HEK293 (cell line): ENCODE data around the gene FAM237A.

Source experiments
- CTCF ChIA-PET: fragments of 350-600 bp; formaldehyde crosslinking; extraction: SDS; loops from one replicate; lab custom pipeline; 2021; ENCODE audit warnings: antibody characterized with exemption; lab: Yijun Ruan, JAX
- POLR2A ChIA-PET: fragments of 300-600 bp; formaldehyde crosslinking; extraction: SDS; loops from one replicate; lab custom pipeline; 2020; ENCODE audit warnings: antibody characterized with exemption, inconsistent platforms; lab: Yijun Ruan, JAX
- H3K27ac ChIP-seq: fragments of 200-500 bp; sonication (Bioruptor generic); 2 replicates; pipeline ENCODE4 v1.5.1; 2014; ENCODE audit warnings: low read depth, low read length, control low read depth, inconsistent platforms; ENCODE audit errors: extremely low read depth
- H3K36me3 ChIP-seq, 2 experiments: fragments of 200-500 bp in 1 of 2; sonication (Bioruptor generic) in 1 of 2; 1 replicate in 1 of 2; 2 replicates in 1 of 2; pipeline ENCODE4 v1.5.1; 2014 to 2017; ENCODE audit warnings: inconsistent platforms in 2 of 2, low read length in 2 of 2; ENCODE audit not compliant: control insufficient read depth in 2 of 2, insufficient read depth in 1 of 2
- H3K4me1 ChIP-seq: fragments of 200-500 bp; sonication (Bioruptor generic); 2 replicates; pipeline ENCODE4 v1.5.1; 2014; ENCODE audit warnings: mild to moderate bottlenecking, low read length, inconsistent platforms; ENCODE audit not compliant: control insufficient read depth, insufficient read depth
- H3K4me3 ChIP-seq: 2 replicates; pipeline ENCODE4 v1.5.1; 2011; ENCODE audit warnings: low read depth, mild to moderate bottlenecking, control low read depth, low read length, moderate library complexity
- H3K9me3 ChIP-seq: fragments of 200-500 bp; sonication (Bioruptor generic); 2 replicates; pipeline ENCODE4 v1.5.1; 2014; ENCODE audit warnings: low read depth, low read length, inconsistent platforms; ENCODE audit not compliant: control insufficient read depth, insufficient read depth
- ATF2 ChIP-seq: fragments of 450-650 bp; formaldehyde crosslinking; IDR thresholded peaks from 2 replicates; pipeline ENCODE4 v1.5.1; 2016; ENCODE audit warnings: missing biosample characterization, missing genetic modification characterization, low read depth
- BCL6B ChIP-seq: fragments of 450-650 bp; formaldehyde crosslinking; IDR thresholded peaks from 2 replicates; pipeline ENCODE4 v1.5.1; 2017; ENCODE audit warnings: missing biosample characterization, missing genetic modification characterization
- CTCF ChIP-seq: fragments of 450-650 bp; formaldehyde crosslinking; IDR thresholded peaks from 2 replicates; pipeline ENCODE4 v1.5.1; 2016; ENCODE audit warnings: missing biosample characterization, missing genetic modification characterization
- HOXD13 ChIP-seq: sonication (generic); formaldehyde crosslinking; IDR thresholded peaks from 2 replicates; pipeline ENCODE4 v1.8.0; 2022; ENCODE audit warnings: missing genetic modification reagents, borderline replicate concordance
- PBX3 ChIP-seq: sonication (generic); formaldehyde crosslinking; IDR thresholded peaks from 2 replicates; pipeline ENCODE4 v1.8.1; 2022; ENCODE audit warnings: mild to moderate bottlenecking, moderate library complexity, missing genetic modification reagents
- ZFHX2 ChIP-seq: fragments of 450-650 bp; formaldehyde crosslinking; conservative IDR thresholded peaks from 2 replicates; pipeline ENCODE4 v1.5.1; 2016; ENCODE audit warnings: missing biosample characterization, missing genetic modification characterization
- ZNF148 ChIP-seq: fragments of 450-650 bp; formaldehyde crosslinking; IDR thresholded peaks from 2 replicates; pipeline ENCODE4 v1.5.0; 2017; ENCODE audit warnings: missing biosample characterization, missing genetic modification characterization, borderline replicate concordance
- ZNF221 ChIP-seq: fragments of 450-650 bp; formaldehyde crosslinking; IDR thresholded peaks from 2 replicates; pipeline ENCODE4 v1.5.1; 2017; ENCODE audit warnings: missing biosample characterization, missing genetic modification characterization, borderline replicate concordance
- ZNF23 ChIP-seq: fragments of 450-650 bp; formaldehyde crosslinking; IDR thresholded peaks from 2 replicates; pipeline ENCODE4 v1.5.1; 2016; ENCODE audit warnings: missing biosample characterization, missing genetic modification characterization, borderline replicate concordance
- ZNF24 ChIP-seq: fragments of 450-650 bp; formaldehyde crosslinking; IDR thresholded peaks from 2 replicates; pipeline ENCODE4 v1.5.1; 2016; ENCODE audit warnings: missing biosample characterization, missing genetic modification characterization
- ZNF26 ChIP-seq: fragments of 450-650 bp; formaldehyde crosslinking; IDR thresholded peaks from 2 replicates; pipeline ENCODE4 v1.5.1; 2016; ENCODE audit warnings: missing biosample characterization, missing genetic modification characterization
- ZNF350 ChIP-seq: fragments of 450-650 bp; formaldehyde crosslinking; IDR thresholded peaks from 2 replicates; pipeline ENCODE4 v1.5.0; 2017; ENCODE audit warnings: missing biosample characterization, mild to moderate bottlenecking, missing genetic modification characterization
- ZNF398 ChIP-seq: fragments of 450-650 bp; formaldehyde crosslinking; IDR thresholded peaks from 2 replicates; pipeline ENCODE4 v1.5.1; 2017; ENCODE audit warnings: missing biosample characterization, missing genetic modification characterization
- ZNF416 ChIP-seq: fragments of 450-650 bp; formaldehyde crosslinking; IDR thresholded peaks from 2 replicates; pipeline ENCODE4 v1.5.1; 2016; ENCODE audit warnings: missing biosample characterization, missing genetic modification characterization
- ZNF530 ChIP-seq: fragments of 450-650 bp; formaldehyde crosslinking; IDR thresholded peaks from 2 replicates; pipeline ENCODE4 v1.5.1; 2016; ENCODE audit warnings: low read depth, missing biosample characterization, missing genetic modification characterization
- ZNF677 ChIP-seq: fragments of 450-650 bp; IDR thresholded peaks from 2 replicates; pipeline ENCODE4 v1.5.0; 2018; ENCODE audit warnings: missing biosample characterization, mild to moderate bottlenecking, missing genetic modification characterization, moderate library complexity
- ZNF777 ChIP-seq: fragments of 450-650 bp; formaldehyde crosslinking; IDR thresholded peaks from 2 replicates; pipeline ENCODE4 v1.5.1; 2017; ENCODE audit warnings: missing biosample characterization, missing genetic modification characterization, borderline replicate concordance
- ZNF785 ChIP-seq: fragments of 450-650 bp; formaldehyde crosslinking; IDR thresholded peaks from 2 replicates; pipeline ENCODE4 v1.5.1; 2016; ENCODE audit warnings: missing biosample characterization, missing genetic modification characterization
- ZSCAN23 ChIP-seq: fragments of 450-650 bp; formaldehyde crosslinking; IDR thresholded peaks from 2 replicates; pipeline ENCODE4 v1.5.1; 2016; ENCODE audit warnings: missing biosample characterization, missing genetic modification characterization
- ZSCAN4 ChIP-seq: fragments of 450-650 bp; formaldehyde crosslinking; IDR thresholded peaks from 2 replicates; pipeline ENCODE4 v1.5.1; 2017; ENCODE audit warnings: missing biosample characterization, missing genetic modification characterization

The FAM237A gene

GRCh38 chr2:206615417-206616089 is 26.7 kb upstream of the FAM237A start:
- no peaks in the 10 kb centered on the region for H3K4me1 ChIP-seq
- ChIA-PET POLR2A (no interaction called here), CTCF (interaction anchor here (0.7 to 0.9 kb wide), 2 partner anchors 61 to 67 kb away, joined by 4 read pairs; no protein-coding TSS in a partner anchor)
- H3K4me3 ChIP-seq, result no peak overlapping the region
- no peak overlapping the region for H3K27ac ChIP-seq
- no peaks in the 10 kb centered on the region for H3K9me3 ChIP-seq
- TF ChIP-seq PBX3 (no peak), ZNF350 (no peak), ZNF785 (tag by site-specific recombination) (no peak), BCL6B (no peak), ZSCAN23 (no peak), ZFHX2 (tag by site-specific recombination) (no peak), ZNF148 (no peak), ZNF398 (tag by site-specific recombination) (no peak), CTCF (tag by site-specific recombination) (no peak), ZNF530 (no peak), ZNF24 (tag by site-specific recombination) (no peak), ZNF416 (tag by site-specific recombination) (no peak)
- H3K36me3 ChIP-seq, result no peaks in the 10 kb centered on the region; a peak in 1 of 3 replicates

- ChIA-PET CTCF (interaction anchor here (0.7 kb wide), 1 partner anchor 68 kb away, joined by 4 read pairs; no protein-coding TSS in a partner anchor), POLR2A (no interaction called here)
- Histone ChIP-seq H3K27ac (no peak overlapping the region), H3K4me3 (no peak overlapping the region), H3K36me3 (no peaks in the 10 kb centered on the region; a peak in 1 of 3 replicates), H3K4me1 (no peaks in the 10 kb centered on the region), H3K9me3 (no peaks in the 10 kb centered on the region)
- no peak for TF ChIP-seq ZSCAN4
- no peak for TF ChIP-seq HOXD13 (CRISPR knock-in tag)
- TF ChIP-seq ZNF221, result no peak
- TF ChIP-seq ZNF777 (tag by site-specific recombination), result no peak
- TF ChIP-seq ZNF26 (tag by site-specific recombination), result no peak
- no peak for TF ChIP-seq ATF2
- TF ChIP-seq ZNF23, result no peak
- no peak for TF ChIP-seq ZNF677
- TF ChIP-seq PBX3, result no peak
These were observed 26.1 kb upstream of the FAM237A start for GRCh38 chr2:206616151-206616550.
